Nephron (organoid): ENCODE measurements around the gene KCNT2.

Experiments
- H3K27ac Mint-ChIP-seq, 3 experiments: 2 replicates each; pipeline ENCODE4 v1.8.0; 2020; ENCODE audit warnings: mixed read lengths in 3 of 3, mild to moderate bottlenecking in 2 of 3, moderate library complexity in 1 of 3
- H3K27me3 Mint-ChIP-seq: 2 replicates; pipeline ENCODE4 v1.8.0; 2021; ENCODE audit warnings: low read depth, mild to moderate bottlenecking, moderate library complexity, mixed read lengths
- H3K36me3 Mint-ChIP-seq: 2 replicates; pipeline ENCODE4 v1.8.0; 2020; ENCODE audit warnings: low read depth, mixed read lengths
- H3K4me1 Mint-ChIP-seq: 2 replicates; pipeline ENCODE4 v1.8.0; 2020; ENCODE audit warnings: mixed read lengths
- H3K4me3 Mint-ChIP-seq, 3 experiments: 2 replicates each; pipeline ENCODE4 v1.8.0; 2020; ENCODE audit warnings: mild to moderate bottlenecking in 3 of 3, mixed read lengths in 3 of 3, moderate library complexity in 2 of 3
- H3K9me3 Mint-ChIP-seq: 2 replicates; pipeline ENCODE4 v1.8.0; 2020; ENCODE audit warnings: mixed read lengths
- TF ChIP-seq, protein P1 (sequence below), 3 experiments: fragments of 200-600 bp; sonication (generic); IDR thresholded peaks; one replicate each; pipeline ENCODE4 v1.5.0; 2021; ENCODE audit warnings: antibody characterized with exemption in 3 of 3; ENCODE audit not compliant: unreplicated experiment in 3 of 3

Gene KCNT2

DNA sequence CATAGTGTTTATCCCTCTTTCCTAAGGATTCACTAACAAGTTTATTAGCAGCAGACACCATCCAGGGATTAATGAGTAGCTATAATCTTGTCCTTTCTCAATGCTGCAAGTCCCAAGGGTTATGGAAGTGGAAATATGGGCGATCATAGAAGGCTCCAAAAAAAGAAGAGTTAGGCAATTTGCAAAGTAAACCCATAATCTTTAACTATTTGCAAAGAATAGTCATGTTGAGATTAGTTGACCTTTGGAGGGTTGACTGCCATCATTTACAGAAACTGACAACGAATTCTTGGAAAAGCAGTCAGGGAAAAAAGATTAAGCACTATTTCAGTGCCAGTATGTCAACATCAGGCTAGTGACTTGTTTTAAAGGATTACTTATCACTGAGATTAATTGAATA, 169.9 kb downstream of the KCNT2 start:
- Mint-ChIP-seq H3K27ac (peak overlapping the region in 2 of 3 experiments; percentile 80 to 85), H3K9me3 (no peaks in the 10 kb centered on the region), H3K4me3 (no peak overlapping the region), H3K36me3 (no peaks in the 10 kb centered on the region), H3K27me3 (no peaks in the 10 kb centered on the region), H3K4me1 (peaks cover 6% of the 10 kb centered on the region)
- TF ChIP-seq, protein P1, sequence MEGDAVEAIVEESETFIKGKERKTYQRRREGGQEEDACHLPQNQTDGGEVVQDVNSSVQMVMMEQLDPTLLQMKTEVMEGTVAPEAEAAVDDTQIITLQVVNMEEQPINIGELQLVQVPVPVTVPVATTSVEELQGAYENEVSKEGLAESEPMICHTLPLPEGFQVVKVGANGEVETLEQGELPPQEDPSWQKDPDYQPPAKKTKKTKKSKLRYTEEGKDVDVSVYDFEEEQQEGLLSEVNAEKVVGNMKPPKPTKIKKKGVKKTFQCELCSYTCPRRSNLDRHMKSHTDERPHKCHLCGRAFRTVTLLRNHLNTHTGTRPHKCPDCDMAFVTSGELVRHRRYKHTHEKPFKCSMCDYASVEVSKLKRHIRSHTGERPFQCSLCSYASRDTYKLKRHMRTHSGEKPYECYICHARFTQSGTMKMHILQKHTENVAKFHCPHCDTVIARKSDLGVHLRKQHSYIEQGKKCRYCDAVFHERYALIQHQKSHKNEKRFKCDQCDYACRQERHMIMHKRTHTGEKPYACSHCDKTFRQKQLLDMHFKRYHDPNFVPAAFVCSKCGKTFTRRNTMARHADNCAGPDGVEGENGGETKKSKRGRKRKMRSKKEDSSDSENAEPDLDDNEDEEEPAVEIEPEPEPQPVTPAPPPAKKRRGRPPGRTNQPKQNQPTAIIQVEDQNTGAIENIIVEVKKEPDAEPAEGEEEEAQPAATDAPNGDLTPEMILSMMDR (IDR thresholded peaks at IDR 0.05; ENCODE audit: unreplicated experiment in 3 of 3) = no peak

DNA sequence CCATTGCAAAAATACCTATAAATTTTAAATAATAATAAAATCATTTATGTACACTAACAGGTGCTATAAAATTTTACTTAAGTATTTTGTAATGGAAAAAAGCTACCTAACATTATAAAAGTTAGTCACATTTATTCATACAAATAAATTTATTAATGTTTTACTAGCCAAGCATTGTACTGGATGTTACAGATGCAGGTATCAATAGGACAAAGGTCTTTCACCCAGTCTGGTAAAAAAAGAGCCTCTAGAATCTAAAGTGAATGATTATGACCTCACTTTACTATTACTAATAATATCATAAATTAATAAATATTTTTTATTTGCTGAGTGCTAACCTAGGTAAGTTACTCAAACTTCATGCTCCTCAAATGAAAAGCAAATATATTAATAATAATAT, 170.6 kb downstream of the KCNT2 start:
- TF ChIP-seq, protein P1 (IDR thresholded peaks at IDR 0.05; ENCODE audit: unreplicated experiment in 3 of 3) = no peak
- no peaks in the 10 kb centered on the region for H3K9me3 Mint-ChIP-seq
- no peak overlapping the region for H3K4me3 Mint-ChIP-seq
- H3K27ac Mint-ChIP-seq = no peak overlapping the region
- peaks cover 5% of the 10 kb centered on the region for H3K4me1 Mint-ChIP-seq
- no peaks in the 10 kb centered on the region for H3K36me3 Mint-ChIP-seq
- H3K27me3 Mint-ChIP-seq = no peaks in the 10 kb centered on the region

DNA sequence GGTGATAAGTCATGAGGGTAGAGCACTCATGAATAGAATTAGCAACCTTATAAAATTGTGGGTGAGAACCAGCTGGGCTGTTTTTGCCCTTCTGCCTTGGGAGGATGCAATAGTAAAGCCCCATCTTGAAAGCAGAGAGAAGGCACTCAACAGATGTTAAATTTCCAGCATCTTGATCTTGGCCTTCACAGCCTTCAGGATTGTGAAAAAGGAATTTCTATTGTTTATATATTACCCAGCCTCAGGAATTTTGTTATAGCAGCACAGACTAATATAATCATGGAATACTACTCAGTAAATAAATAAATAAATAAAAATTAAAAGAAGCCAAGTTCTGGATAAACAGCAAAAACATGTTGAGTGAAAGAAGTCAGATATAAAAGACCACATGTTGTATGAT, 175.2 kb downstream of the KCNT2 start:
- TF ChIP-seq, protein P1 (IDR thresholded peaks at IDR 0.05; ENCODE audit: unreplicated experiment in 3 of 3) = no peak
- Mint-ChIP-seq H3K9me3 (no peaks in the 10 kb centered on the region), H3K4me1 (no peaks in the 10 kb centered on the region)

GRCh38 chr1:196427976-196428734, 180.1 kb downstream of the KCNT2 start:
- no peaks in the 10 kb centered on the region for H3K27me3 Mint-ChIP-seq
- H3K9me3 Mint-ChIP-seq = no peaks in the 10 kb centered on the region
- TF ChIP-seq, protein P1 (IDR thresholded peaks at IDR 0.05; ENCODE audit: unreplicated experiment in 3 of 3) = no peak
- no peaks in the 10 kb centered on the region for H3K4me1 Mint-ChIP-seq
- H3K36me3 Mint-ChIP-seq = peaks cover 24% of the 10 kb centered on the region
- H3K27ac Mint-ChIP-seq = peak overlapping the region in 1 of 3 experiments; percentile 40
- no peak overlapping the region for H3K4me3 Mint-ChIP-seq

More for the DNA sequence above, 175.2 kb downstream of the KCNT2 start:
- Mint-ChIP-seq H3K27me3 (no peaks in the 10 kb centered on the region), H3K4me3 (no peak overlapping the region), H3K36me3 (peaks cover 13% of the 10 kb centered on the region), H3K27ac (no peak overlapping the region)

DNA sequence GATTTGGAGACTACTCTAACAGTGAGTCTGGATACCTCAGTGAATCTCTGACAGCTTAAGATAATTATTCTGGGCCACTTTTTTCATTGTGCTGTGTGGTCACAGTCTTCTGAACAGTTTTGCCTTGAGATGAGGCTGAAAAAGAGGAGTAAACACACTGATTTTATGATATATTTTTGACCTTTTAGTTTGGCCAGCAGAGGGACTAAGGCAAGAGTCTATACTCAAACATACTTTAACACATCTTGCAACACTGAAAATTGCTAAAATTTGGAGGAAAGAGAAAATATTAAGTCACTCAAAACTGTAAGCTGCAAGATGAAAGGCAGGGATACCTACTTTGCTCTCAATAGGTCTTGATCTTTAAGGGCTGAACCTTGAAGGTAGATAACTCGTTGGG, 182.7 kb downstream of the KCNT2 start:
- Mint-ChIP-seq H3K27ac (no peak overlapping the region), H3K36me3 (peaks cover 21% of the 10 kb centered on the region), H3K27me3 (no peaks in the 10 kb centered on the region), H3K9me3 (no peaks in the 10 kb centered on the region), H3K4me3 (no peak overlapping the region), H3K4me1 (no peaks in the 10 kb centered on the region)
- TF ChIP-seq, protein P1 (IDR thresholded peaks at IDR 0.05; ENCODE audit: unreplicated experiment in 3 of 3) = no peak

DNA sequence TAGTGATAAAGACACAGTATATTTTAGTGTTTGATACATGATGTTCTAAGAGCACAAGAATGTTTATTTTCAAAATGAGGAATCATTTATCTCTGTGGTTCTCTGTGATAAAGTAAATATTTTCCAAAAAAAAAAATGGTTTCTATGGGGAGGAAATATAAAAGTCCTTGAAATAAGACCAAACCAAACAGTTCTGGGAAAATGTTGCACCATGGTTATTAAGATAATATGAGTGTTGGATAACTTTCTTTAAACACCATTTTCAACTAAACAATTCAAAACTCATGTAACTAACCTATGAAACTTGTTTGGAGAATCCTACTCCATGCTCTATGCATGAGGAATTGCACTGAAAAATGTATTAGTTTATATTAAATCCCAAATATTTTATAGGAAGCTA, 184.6 kb downstream of the KCNT2 start:
- Mint-ChIP-seq H3K36me3 (peaks cover 28% of the 10 kb centered on the region), H3K4me1 (no peaks in the 10 kb centered on the region), H3K9me3 (no peaks in the 10 kb centered on the region), H3K27me3 (no peaks in the 10 kb centered on the region), H3K27ac (peak overlapping the region in 1 of 3 experiments; percentile 32), H3K4me3 (no peak overlapping the region)
- TF ChIP-seq, protein P1 (IDR thresholded peaks at IDR 0.05; ENCODE audit: unreplicated experiment in 3 of 3) = no peak
